ENCODE data around the gene PDPR.
"Not testable (repeated sequence)": the region's sequence is repeated elsewhere in the genome, so short reads cannot be mapped to it uniquely, and the experiment has no call there.

Gene PDPR

DNA sequence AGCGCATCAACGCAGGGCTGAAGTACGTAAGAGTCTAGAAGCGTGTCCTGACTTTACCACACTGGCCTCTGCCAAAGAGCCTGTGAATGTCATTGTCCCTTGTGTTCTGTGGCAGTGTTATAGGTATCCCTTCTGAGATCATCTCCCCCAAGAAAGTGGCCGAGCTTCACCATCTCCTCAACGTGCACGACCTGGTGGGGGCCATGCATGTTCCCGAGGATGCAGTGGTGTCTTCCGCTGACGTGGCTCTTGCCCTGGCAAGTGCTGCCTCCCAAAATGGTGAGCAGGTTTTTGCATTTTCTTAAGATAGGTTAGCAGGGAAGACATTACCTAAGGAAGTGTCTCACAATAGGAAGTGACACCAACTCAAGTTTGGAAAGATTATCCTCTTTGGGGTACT is 14.7 kb downstream of the PDPR start:
- not testable (repeated sequence) for H3K27ac ChIP-seq

GRCh38 chr16:70135796-70136195 is 21.7 kb downstream of the PDPR start:
- H3K27ac ChIP-seq, result not testable (repeated sequence)

- not testable (repeated sequence) for H3K27ac ChIP-seq
Observed at GRCh38 chr16:70136595-70136994, 22.5 kb downstream of the PDPR start.

DNA sequence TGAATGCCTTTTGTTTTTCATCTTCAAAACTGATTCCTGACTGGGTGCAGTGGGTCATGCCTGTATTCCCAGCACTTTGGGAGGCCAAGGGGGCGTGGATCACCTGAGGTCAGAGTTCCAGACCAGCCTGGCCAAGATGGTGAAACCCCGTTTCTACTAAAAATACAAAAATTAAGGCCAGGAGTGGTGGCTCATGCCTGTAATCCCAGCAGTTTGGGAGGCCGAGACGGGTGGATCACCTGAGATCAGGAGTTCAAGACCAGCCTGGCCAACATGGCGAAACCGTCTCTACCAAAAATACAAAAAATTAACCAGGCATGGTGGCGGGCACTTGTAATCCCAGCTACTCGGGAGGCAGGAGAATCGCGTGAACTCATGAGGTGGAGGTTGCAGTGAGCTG is 28.6 kb downstream of the PDPR start:
- H3K27ac ChIP-seq, result not testable (repeated sequence)

GRCh38 chr16:70143231-70143895 is 29.2 kb downstream of the PDPR start:
- H3K27ac ChIP-seq, result not testable (repeated sequence)

- H3K27ac ChIP-seq, result not testable (repeated sequence)
Observed at GRCh38 chr16:70147853-70148252, 33.7 kb downstream of the PDPR start.

GRCh38 chr16:70148453-70148852 is 34.3 kb downstream of the PDPR start:
- not testable (repeated sequence) for H3K27ac ChIP-seq

DNA sequence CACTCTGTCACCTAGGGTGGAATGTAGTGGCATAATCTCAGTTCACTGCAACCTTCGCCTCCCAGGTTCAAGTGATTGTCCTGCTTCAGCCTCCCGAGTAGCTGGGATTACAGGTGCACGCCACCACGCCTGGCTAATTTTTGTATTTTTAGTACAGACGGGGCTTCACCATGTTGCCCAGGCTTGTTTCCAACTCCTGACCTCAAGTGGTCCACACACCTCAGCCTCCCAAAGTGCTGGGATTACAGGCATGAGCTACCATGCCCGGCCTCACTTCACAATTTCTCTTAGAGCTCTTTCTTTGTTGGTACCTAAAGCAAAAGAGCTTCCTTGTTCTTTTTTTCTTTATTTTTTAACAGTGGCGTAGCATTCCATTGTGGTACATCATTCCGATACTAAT is 35.2 kb downstream of the PDPR start:
- H3K27ac ChIP-seq, result not testable (repeated sequence)

- H3K27ac ChIP-seq, result no peak overlapping the region
- no peak for TF ChIP-seq CTCF (conservative IDR thresholded peaks at IDR 0.05)
- TF ChIP-seq ZFX (IDR thresholded peaks at IDR 0.05), result no peak
Observed at GRCh38 chr16:70151391-70151790, 37.3 kb downstream of the PDPR start.

GRCh38 chr16:70151941-70152509 is 37.9 kb downstream of the PDPR start:
- TF ChIP-seq ZFX (IDR thresholded peaks at IDR 0.05), result no peak
- no peak for TF ChIP-seq CTCF (conservative IDR thresholded peaks at IDR 0.05)
- H3K27ac ChIP-seq, result no peak overlapping the region

- TF ChIP-seq ZFX (IDR thresholded peaks at IDR 0.05), result no peak
- no peak for TF ChIP-seq CTCF (conservative IDR thresholded peaks at IDR 0.05)
- no peak overlapping the region for H3K27ac ChIP-seq
Observed at GRCh38 chr16:70152578-70153302, 38.6 kb downstream of the PDPR start.

DNA sequence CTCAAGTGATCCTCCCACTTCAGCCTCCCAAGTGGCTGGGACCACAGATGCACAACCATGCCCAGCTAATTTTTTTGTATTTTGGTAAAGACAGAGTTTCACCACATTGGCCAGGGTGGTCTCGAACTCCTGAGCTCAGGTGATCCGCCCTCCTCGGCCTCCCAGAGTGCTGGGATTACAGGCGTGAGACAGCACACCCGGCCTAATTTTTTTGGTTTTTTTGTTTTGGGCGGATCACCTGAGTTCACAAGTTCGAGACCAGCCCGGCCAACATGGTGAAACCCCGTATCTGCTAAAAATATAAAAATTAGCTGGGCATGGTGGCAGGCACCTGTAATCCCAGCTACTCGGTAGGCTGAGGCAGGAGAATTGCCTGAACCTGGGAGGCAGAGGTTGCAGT is 40.6 kb downstream of the PDPR start:
- not testable (repeated sequence) for H3K27ac ChIP-seq
